HL-60/S4 treated with retinoic acid at 250 ng/mL for 4 days and 3 days (cell line): Measurements from ENCODE around the gene CABLES1.

Experiments used
- in situ Hi-C: fragments of 300-500 bp; cut with MboI; formaldehyde crosslinking; loops from 2 replicates; pipeline ENCODE4 v1.7.0; 2022; ENCODE audit warnings: low sequenced_read_pairs

Gene CABLES1

GRCh38 chr18:23211146-23211545, 75.9 kb downstream of the CABLES1 start:
- in situ Hi-C loops, result no loop called here

GRCh38 chr18:23212161-23212560, 76.9 kb downstream of the CABLES1 start:
- in situ Hi-C loops, result no loop called here

GRCh38 chr18:23213200-23213599, 77.9 kb downstream of the CABLES1 start:
- in situ Hi-C loops, result no loop called here

DNA sequence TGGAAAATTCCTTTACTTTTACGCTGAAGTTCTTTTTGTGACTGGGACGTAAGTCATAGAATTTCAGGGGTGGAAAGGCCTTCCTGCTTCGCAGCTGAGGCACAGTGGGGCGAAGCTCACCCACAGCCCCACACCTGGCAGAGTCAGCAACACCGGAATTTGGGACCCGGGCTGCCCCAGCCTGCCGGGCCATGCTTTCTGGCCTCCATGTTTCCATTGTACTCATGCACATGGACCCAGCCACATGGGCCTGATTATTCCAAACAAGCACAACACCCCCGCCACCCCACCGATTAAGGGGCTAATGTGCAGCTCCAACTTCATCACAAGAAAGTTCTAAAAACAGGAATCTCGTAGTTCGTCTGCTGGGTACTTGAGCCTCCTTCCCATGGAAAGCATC, 82.5 kb downstream of the CABLES1 start:
- in situ Hi-C loops, result no loop called here

- in situ Hi-C loops, result no loop called here
These were observed 85.1 kb downstream of the CABLES1 start for GRCh38 chr18:23220355-23220754.

DNA sequence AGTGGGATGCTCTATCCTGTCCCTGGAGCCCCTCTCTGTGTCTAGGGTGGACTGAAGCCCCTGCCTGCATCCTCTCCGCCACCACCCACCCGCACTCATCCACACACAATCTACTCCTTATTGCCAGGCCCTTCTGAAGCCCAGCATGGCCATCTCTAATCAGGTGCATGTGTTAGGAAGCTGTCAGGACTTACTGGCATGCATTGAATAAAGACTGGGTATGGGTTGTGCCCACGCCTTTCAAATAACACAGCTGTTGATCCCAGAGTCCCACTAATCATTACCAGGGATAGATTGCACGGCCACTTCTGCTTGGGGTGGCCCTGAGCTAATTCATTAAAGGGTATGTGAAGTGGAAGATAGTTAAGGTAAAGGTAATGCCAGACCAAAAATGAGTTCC, 88.4 kb downstream of the CABLES1 start:
- in situ Hi-C loops, result no loop called here

GRCh38 chr18:23225503-23225902, 90.2 kb downstream of the CABLES1 start:
- in situ Hi-C loops, result no loop called here

- in situ Hi-C loops, result no loop called here
These were observed 91.1 kb downstream of the CABLES1 start for GRCh38 chr18:23226391-23226790.

DNA sequence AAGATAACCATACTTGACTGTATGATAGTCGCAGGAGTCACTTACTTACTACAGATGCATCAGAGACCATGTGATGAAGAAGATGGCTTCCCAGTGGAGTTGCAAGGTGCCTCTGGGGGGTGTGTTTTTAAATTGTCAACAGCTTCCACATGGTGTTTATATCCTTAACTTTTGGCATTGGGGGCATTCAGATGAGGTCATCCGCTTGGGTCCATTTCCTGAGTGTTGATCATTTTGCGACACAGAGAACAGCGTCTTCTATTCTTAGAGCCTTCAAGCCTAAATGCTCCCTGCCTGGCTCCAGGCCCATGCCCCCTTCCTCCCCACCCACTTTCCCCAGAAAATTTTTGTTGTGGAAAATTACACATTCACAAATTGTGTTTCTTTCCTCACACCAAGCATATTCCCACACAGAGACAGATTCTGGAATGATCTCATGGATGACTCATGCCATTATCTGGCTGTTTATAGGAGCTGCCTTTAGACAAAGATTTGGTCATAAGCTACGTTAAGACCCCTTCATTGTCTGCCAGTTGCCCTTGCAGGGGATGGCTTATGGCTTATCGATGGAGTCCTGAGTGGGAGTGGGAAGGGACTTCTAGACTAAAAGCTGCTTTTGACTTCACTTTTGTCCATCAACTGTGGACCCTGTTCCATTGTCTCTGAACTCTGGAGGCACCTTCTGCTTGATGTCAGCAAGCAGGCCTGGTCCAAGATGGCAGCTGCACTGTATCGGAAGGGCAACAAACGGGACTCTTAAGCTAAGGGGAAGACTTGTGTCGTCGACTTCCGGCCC, 91.8 kb downstream of the CABLES1 start:
- in situ Hi-C loops, result no loop called here

GRCh38 chr18:23227726-23228070, 92.4 kb downstream of the CABLES1 start:
- in situ Hi-C loops, result no loop called here

DNA sequence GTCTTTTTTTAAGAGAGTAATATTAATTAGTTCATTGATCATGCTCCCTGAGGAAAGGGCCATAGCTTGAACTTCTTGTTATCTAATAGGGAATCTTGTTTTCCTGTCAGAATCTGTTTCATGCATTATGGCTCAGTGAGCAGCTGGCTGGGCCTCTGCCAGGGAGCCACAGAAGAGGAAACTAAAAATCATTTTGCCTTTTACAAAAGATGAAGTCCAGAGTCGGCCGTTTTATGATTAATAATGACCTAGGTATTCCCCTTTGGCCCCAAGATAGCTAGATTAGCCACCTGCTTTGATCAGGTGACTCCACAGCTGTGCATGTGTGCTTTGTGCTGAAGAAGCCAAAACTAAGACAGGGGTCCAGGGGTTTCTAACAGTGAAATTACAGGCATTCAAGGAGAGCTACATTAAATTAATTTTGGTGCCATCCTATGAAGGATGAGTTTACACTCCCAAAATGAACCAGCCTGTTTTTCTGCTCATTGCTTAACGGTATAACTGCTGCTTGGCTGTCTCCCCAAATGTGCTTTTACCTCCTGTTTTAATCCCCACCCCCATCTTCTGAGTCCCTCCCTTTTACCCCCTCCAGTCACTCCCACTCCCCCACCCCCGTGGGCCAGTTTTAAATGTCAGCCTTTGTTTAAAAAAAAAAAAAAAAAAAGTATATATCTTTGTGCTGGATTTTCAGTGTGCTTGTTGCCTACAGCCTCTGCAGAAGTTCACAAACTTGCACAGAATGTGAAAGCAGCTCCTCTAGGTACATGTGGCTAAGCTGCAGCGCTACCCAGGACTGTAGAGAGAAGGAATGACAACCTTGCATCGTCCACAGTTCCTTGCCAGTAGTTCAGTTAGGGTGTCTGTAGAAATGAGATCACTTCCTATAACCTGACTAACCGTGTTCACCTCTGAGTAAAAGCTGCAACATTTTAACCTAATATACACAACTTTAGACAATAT, 93.1 kb downstream of the CABLES1 start:
- in situ Hi-C loops, result no loop called here

DNA sequence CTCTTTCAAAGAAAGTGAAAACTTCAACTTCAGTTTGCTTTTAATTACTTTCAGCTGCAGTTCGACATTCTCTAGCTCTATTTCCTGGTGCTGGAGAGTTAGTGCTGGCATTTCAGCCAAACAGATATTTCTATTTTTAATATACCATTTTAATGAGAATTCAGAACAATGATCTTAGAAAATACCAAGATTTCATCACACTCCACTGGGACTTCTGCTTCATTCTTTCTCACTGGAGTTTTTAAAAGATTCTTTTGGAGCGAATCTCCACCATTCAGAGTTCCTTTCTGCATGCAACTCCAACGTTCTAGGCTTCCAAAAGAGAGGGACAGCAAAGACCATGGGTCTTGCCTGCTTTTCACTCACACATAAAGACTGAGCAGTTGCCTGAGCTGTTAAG, 94.2 kb downstream of the CABLES1 start:
- in situ Hi-C loops, result no loop called here

- in situ Hi-C loops, result no loop called here
These were observed 95.4 kb downstream of the CABLES1 start for GRCh38 chr18:23230686-23231085.

DNA sequence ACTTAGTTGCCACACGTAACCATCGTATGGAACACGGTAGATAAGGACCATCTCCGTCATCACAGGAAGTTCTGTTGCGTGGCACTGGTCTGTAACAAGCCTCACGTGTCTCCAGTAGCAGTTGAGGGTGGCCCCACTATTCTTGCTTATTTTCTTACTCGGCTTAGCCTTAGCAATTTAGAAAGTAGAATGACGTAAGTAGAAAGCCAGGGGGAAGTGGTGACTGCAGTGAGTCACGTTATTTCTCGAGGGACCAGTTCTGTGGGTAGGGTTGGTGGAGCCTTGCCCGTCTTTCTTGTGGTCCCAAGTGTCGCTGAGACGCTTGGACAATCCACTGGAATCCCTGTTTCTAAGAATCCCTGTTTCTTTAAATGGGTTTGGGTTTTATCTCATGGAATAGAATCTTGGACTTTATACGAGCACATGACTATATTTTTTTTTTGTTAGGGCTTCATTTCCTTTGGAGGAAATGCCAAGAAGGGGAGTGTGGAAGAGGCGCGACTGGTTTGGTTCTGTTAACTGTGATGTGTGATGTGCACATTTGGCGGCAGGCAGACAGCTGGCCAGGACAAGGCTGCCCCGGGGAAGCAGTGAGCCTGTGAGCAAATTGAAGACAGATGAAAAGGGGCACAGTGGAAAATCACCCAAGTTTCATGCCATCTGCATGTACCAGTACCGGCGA, 96.2 kb downstream of the CABLES1 start:
- in situ Hi-C loops, result no loop called here

DNA sequence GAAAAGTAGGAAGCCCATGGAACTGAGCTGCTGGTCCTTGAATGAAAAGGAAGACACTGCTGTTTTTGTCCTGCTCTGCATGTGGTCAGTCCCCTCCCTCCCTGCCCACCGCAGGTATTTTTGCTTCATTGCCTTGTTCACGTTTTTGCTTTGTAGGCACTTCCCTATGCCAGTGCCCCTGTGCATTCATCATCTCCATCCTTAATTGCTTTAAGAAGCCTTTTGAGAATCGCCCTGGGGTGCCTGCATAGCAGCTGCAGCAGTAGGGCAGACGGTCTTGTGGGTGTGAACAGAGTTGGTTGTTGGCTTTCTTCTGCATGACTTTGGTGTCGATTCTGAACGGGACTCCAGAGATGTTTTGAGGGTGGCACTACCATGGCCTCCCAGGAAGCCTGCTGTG, 97.0 kb downstream of the CABLES1 start:
- in situ Hi-C loops, result no loop called here

DNA sequence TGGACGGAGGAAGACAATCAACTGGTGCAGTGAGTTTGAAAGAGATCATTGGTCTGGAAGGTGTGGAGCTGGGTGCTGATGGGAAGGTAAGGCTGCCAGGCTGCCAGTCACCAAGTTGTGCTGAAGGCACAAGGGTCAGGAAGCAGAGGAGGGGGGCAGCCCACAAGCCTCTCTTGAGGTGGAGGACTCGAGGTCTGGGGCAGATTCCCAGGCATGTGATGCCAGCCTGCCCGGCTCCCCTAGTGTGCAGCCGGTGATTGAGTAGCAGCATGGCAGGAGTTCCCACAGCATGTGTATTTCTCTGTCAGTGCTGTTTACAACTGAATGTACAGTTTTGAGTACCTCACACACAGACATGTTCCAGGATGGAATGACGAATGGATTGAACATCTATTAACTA, 99.3 kb downstream of the CABLES1 start:
- in situ Hi-C loops, result no loop called here

DNA sequence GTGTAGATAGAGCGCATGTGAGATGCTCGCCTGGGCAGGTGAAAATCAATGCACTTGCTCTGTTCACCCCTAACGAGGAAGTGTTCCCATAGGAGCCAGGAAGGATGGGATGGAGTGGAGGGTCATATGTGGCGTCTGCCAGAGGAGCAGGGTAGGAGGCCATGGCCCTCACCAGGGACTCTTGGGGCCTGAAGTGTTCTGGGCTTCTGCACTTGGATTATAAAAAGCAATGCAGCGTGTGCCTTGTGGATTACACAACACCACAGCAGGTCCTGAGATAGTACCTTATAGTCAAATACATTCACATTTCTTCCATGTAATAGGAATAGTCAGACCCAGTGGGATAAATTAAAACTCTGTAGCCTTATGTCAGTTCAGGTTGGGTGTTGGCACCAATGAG, 100.1 kb downstream of the CABLES1 start:
- in situ Hi-C loops, result no loop called here

DNA sequence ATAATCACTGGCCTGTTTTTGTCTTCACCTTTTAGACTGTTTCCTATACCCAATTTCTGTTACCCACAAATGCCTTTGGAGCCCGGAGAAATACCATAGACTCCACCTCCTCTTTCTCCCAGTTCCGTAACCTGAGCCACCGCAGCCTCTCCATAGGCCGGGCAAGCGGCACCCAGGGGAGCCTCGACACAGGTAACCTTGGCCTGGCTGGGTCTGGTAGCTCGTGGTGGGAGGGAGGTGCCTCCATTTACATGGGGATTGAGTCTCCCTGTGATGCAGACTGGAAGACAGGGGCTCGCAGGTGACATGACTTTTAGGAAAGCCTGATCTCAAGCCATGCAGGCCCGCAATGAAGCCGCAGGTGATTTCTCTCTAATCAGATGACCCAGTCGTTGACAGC, 100.6 kb downstream of the CABLES1 start:
- in situ Hi-C loops, result no loop called here

DNA sequence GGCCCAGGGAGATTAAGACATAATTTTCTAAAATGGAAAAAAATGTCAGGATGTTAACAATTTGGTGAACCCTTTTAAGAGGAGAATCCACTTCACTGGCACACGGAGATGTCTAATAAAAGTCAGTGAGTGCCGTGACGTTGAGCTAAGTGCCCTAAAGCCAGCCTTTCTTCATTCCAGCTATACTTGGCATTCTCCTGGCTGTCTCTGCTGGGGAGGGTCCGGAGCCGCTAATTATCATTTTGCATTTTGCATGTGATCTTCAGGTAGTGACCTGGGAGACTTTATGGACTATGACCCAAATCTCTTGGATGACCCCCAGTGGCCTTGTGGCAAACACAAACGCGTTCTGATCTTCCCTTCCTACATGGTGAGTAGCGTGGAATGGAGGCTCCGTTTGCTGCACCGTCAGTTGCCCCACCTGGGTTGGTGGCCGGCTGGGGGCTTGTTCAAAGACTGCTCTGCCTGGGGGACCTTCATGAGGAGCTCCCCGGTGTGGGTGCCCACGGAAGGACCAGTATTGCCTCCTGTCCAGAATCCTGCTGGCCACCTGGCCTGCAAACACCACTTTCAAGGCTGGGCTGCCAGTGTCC, 101.7 kb downstream of the CABLES1 start:
- in situ Hi-C loops, result no loop called here

DNA sequence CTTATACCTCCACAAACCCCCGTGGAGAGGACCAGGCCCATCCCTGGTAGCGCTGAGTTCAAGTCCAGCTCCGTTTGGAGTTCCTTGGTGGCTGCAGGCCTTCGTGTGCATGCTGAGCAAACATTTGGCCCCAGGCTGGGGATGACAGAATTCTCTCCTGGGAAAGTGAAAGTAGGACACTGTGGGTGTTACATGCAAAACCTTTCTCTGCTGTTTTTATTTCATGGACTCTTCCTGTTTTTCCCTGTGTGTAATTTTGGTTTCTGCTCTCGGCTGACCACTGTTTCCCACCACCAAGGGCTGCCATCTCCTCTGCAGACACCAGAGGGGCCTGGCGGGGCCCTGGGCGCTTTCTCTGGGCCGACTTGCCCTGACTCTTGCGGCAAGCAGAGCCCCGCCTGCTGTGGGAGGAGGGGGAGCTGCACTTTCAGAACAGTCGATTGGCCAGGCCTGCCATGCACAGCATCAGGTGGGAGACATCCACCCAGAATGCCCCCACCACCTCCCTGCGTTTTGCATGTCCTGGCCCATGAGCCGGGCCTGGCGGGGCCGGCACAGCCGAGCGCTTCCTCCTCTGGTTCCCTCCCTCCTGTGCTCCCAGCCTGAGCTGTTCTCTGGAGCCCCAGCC, 102.4 kb downstream of the CABLES1 start:
- in situ Hi-C loops, result no loop called here

DNA sequence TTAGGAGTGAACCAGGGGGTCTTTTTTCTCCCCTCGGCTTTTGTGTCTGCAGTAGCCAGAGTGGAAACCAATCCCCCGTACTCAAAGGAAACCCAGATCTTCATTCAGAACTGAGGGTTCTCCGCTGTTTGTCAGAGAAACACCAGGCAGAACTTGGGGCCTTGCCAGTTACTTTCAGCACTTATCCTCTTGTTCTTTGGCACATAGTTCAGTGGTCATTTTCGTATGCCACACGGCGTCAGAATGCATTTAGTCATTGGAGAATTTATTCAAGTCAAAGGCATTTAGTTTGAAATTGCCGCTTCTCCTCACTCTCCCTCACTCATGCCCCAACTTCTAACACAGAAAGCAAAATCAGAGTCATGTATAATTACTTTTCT, 102.9 kb downstream of the CABLES1 start:
- in situ Hi-C loops, result no loop called here
